ENCODE results near the gene ATP1A1.

DNA sequence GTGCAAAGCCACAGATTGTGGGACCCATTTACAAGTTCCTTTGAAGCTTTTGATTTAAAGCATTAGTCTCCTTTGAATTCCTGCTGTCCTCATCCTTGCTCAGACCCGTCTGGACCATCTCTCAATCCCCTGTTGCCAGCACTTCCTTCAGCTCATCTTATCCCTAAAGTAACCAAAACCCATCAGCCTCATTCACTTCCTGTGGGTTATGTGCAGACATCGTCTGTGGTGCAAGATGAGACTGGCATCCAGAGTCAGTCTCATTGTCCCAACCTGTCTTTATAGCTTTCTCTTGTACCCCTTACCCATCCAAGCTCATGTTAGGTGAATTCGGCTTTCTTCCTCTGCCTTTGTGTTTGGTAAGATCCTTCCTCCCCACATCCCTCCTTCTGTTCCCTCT is 29.3 kb downstream of the ATP1A1 start:
- TF ChIP-seq, protein P1, sequence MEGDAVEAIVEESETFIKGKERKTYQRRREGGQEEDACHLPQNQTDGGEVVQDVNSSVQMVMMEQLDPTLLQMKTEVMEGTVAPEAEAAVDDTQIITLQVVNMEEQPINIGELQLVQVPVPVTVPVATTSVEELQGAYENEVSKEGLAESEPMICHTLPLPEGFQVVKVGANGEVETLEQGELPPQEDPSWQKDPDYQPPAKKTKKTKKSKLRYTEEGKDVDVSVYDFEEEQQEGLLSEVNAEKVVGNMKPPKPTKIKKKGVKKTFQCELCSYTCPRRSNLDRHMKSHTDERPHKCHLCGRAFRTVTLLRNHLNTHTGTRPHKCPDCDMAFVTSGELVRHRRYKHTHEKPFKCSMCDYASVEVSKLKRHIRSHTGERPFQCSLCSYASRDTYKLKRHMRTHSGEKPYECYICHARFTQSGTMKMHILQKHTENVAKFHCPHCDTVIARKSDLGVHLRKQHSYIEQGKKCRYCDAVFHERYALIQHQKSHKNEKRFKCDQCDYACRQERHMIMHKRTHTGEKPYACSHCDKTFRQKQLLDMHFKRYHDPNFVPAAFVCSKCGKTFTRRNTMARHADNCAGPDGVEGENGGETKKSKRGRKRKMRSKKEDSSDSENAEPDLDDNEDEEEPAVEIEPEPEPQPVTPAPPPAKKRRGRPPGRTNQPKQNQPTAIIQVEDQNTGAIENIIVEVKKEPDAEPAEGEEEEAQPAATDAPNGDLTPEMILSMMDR (IDR thresholded peaks at IDR 0.05): no peak
- TF ChIP-seq POLR2A (IDR thresholded peaks at IDR 0.05): no peak
